GM12892 (cell line): ENCODE data around the gene GPATCH11.

Experiments used
- POLR2AphosphoS5 ChIP-seq: IDR thresholded peaks from 2 replicates; pipeline ENCODE4 v1.6.1; 2011; ENCODE audit warnings: low read depth, low read length, control low read depth
- TAF1 ChIP-seq: IDR thresholded peaks from 2 replicates; pipeline ENCODE4 v1.6.1; 2011; ENCODE audit warnings: low read depth, mild to moderate bottlenecking, control low read depth, low read length, borderline replicate concordance

- TF ChIP-seq POLR2AphosphoS5 (peak; percentile 69), TAF1 (no peak; the same call in 1 of the 2 replicates)
Measured at GRCh38 chr2:37083873-37084794, at the start of gene GPATCH11, which contains the start of gene HEATR5B.
